HFF-Myc (cell line): ENCODE results near the gene AUH.

Experiments
- DNase-seq: peaks from one replicate; pipeline ENCODE4 v3.0.0-alpha.2; 2011; ENCODE audit warnings: low read depth; ENCODE audit errors: extremely low read depth
- H3K4me3 ChIP-seq: replicated peaks from 2 replicates; pipeline ENCODE4 v1.5.1; 2011; ENCODE audit warnings: low read depth, mild to moderate bottlenecking, control low read depth, low read length
- CTCF ChIP-seq: IDR thresholded peaks from 2 replicates; pipeline ENCODE4 v1.5.1; 2012; ENCODE audit warnings: mild to moderate bottlenecking, low read depth, low read length, control low read depth; ENCODE audit errors: missing control alignments

Gene AUH

DNA sequence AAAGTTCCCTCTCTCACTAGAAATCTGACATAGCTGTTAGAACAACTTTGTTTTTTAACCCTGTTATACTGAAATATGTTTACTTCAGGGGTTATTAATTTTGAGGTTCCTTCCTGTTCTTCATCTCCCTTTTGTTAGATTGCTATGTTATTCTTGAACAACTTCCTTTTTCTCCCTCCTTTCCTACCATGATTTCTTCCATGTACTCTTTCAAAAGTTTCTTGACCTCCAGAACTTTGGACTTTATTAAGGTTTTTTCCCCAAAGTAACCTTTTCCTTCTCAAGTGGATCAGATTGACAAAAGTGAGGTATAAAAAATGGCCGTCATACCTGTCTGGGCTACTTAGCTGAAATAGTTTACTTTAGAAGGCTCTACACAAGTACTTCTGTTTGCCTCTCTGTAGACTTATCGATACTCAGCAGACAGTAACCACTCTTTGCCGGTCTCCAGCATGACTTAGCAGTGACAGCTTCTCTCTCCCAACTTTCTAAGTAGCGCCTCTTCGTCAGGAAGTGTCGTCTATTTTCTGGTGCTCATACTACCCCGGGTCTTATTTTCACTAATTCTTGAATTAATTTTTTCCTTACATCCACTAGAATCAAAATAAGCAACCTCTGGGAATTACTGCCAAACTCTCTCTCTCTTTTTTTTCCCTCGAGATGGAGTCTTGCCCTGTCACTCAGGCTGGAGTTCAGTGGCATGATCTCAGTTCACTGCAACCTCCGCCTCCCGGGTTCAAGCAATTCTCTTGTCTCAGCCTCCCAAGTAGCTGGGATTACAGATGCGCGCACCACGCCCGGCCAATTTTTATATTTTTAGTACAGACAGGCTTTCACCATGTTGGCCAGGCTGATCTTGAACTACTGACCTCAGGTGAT lies 42.2 kb upstream of the AUH start:
- TF ChIP-seq CTCF = no peak
- no peak overlapping the region for H3K4me3 ChIP-seq
- DNase-seq = no peak

DNA sequence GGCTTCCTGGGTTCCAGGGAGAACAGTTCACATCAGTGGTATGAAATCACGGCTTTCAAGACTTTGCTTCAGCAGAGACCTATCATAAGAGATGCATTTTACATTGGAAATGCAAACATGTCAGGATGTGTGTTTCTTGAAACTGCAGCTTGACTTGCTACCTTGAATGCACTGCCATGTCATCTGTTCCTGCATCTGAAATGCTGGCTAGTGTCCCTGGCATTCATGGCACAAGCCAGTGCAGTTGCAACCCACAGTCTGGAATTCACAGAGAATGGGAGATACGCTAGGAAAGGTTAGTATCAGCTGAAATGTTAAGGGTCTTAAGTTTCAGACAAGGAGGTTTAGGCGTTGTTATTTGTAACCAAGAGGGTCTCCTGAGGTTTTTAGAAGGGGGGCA lies 37.2 kb upstream of the AUH start:
- no peak overlapping the region for H3K4me3 ChIP-seq
- no peak for TF ChIP-seq CTCF
- no peak for DNase-seq

- TF ChIP-seq CTCF = no peak
- no peak overlapping the region for H3K4me3 ChIP-seq
- DNase-seq = peak; percentile 75
Measured at GRCh38 chr9:91395553-91396471, 34.1 kb upstream of the AUH start.

GRCh38 chr9:91395106-91395552 lies 33.4 kb upstream of the AUH start:
- TF ChIP-seq CTCF = no peak
- H3K4me3 ChIP-seq = no peak overlapping the region
- no peak for DNase-seq

GRCh38 chr9:91393826-91394225 lies 32.1 kb upstream of the AUH start:
- DNase-seq = no peak
- TF ChIP-seq CTCF = no peak
- no peak overlapping the region for H3K4me3 ChIP-seq

DNA sequence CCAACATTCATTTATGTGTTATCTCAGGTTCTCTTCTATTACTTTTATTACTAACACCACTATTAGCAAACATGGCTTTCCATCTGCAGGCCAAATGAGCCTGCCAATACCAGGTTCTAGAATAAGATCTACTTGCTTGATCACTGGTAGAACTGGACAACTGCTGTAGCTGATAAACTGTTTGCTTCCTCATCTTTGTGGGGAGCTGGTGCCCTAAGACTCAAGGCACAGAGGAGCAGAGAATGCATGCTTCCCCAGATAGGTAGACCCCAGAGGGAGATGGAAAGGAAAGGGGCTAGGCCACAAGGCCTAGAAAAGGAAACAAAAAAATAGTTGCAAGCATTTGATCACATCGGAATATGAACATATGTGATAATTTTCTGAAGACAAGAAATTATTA lies 30.7 kb upstream of the AUH start:
- H3K4me3 ChIP-seq = no peak overlapping the region

More for the DNA sequence above, 30.7 kb upstream of the AUH start:
- no peak for DNase-seq
- TF ChIP-seq CTCF = no peak
